Prostate gland (tissue), 2 donors: ENCODE results near the gene MTRFR. TPM values are rescaled to one million over a fixed set of nuclear protein-coding genes. Genes with fewer than 3 reads are reported as not detected.

ENCODE experiments used
- DNase-seq: peaks from one replicate; pipeline ENCODE4 v3.0.0-alpha.2; 2019; ENCODE audit warnings: low spot score
- H3K27ac ChIP-seq, 2 donors: fragments of 200-600 bp; sonication (generic); 2 replicates each; pipeline ENCODE4 v1.5.1; 2017 to 2019
- H3K27me3 ChIP-seq: fragments of 200-600 bp; sonication (generic); replicated peaks from 2 replicates; pipeline ENCODE4 v1.5.1; 2019; ENCODE audit not compliant: insufficient read depth
- H3K36me3 ChIP-seq, 2 donors: fragments of 200-600 bp; sonication (generic); 1 replicate in 1 of 2; 2 replicates in 1 of 2; pipeline versions ENCODE4 v1.5.1 to v1.8.1; 2017 to 2019
- H3K4me1 ChIP-seq: fragments of 200-600 bp; sonication (generic); replicated peaks from 2 replicates; pipeline ENCODE4 v1.5.1; 2019
- H3K4me3 ChIP-seq, 2 donors: fragments of 200-600 bp; sonication (generic); 2 replicates each; pipeline ENCODE4 v1.5.1; 2017 to 2019
- H3K9me3 ChIP-seq: fragments of 200-600 bp; sonication (generic); 2 replicates; pipeline ENCODE4 v1.5.1; 2017
- POLR2A ChIP-seq: fragments of 450-650 bp; IDR thresholded peaks from one replicate; pipeline ENCODE4 v1.6.1; 2016; ENCODE audit warnings: antibody characterized with exemption, mild to moderate bottlenecking
- POLR2AphosphoS5 ChIP-seq: sonication (generic); formaldehyde crosslinking; IDR thresholded peaks from one replicate; pipeline ENCODE4 v1.6.1; 2017; ENCODE audit warnings: antibody characterized with exemption
- WGBS: methylation state at CpG from one replicate; pipeline ENCODE4 v1.1.5; 2018; 5-methylcytosine and 5-hydroxymethylcytosine counted together
- intact Hi-C: fragments of 100-400 bp; cut with DNase I; formaldehyde crosslinking; loops from one replicate; pipeline ENCODE4 v1.14.2; 2022
- total RNA-seq, 2 donors: library from RNA; depleted of rRNA; stranded (reverse); fragments of >200 nt; gene quantifications; one replicate each; pipeline ENCODE4 v1.1.0, GENCODE V29; 2016
- TF ChIP-seq, protein P1 (sequence below), 4 experiments: fragments of 200-600 bp in 2 of 4; fragments of 450-650 bp in 2 of 4; sonication (generic) in 2 of 4; IDR thresholded peaks; 1 replicate in 3 of 4; 2 replicates in 1 of 4; pipeline ENCODE4 v1.5.1; 2016 to 2019; ENCODE audit warnings: antibody characterized with exemption in 4 of 4, mild to moderate bottlenecking in 2 of 4, moderate library complexity in 2 of 4

The MTRFR gene
- total RNA-seq, 2 donors from 2014 or later, result 18.3 to 26.7 TPM

DNA sequence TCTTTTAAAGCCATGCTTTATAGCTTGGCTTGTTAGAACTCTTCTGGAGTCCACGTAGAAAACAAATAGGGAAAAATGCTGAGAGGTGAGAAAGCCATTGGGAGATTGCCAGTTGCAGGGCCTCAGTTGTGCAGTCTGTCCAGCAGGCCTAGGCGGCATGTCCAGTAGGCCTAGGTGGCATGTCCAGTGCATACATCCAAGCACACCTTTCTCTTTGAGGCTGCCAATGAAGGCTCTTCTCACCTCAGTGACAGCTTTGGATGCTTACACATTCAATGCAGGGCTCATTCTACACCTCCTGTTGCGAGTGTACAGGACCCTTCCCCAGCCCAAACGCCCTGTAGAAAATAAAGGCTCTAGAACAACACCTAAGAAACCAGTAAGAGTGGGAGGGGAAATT, 25.4 kb downstream of the MTRFR start:
- H3K36me3 ChIP-seq, result no peaks in the 10 kb centered on the region
- no peak for DNase-seq
- peak overlapping the region; percentile 69 to 74 for H3K27ac ChIP-seq
- H3K4me1 ChIP-seq, result peaks cover 13% of the 10 kb centered on the region
- TF ChIP-seq POLR2AphosphoS5 (no peak), POLR2A (no peak)
- TF ChIP-seq, protein P1, sequence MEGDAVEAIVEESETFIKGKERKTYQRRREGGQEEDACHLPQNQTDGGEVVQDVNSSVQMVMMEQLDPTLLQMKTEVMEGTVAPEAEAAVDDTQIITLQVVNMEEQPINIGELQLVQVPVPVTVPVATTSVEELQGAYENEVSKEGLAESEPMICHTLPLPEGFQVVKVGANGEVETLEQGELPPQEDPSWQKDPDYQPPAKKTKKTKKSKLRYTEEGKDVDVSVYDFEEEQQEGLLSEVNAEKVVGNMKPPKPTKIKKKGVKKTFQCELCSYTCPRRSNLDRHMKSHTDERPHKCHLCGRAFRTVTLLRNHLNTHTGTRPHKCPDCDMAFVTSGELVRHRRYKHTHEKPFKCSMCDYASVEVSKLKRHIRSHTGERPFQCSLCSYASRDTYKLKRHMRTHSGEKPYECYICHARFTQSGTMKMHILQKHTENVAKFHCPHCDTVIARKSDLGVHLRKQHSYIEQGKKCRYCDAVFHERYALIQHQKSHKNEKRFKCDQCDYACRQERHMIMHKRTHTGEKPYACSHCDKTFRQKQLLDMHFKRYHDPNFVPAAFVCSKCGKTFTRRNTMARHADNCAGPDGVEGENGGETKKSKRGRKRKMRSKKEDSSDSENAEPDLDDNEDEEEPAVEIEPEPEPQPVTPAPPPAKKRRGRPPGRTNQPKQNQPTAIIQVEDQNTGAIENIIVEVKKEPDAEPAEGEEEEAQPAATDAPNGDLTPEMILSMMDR (IDR thresholded peaks at IDR 0.05), result no peak
- intact Hi-C loops, result no loop called here
- no peaks in the 10 kb centered on the region for H3K9me3 ChIP-seq
- H3K4me3 ChIP-seq, result no peak overlapping the region
- 52% methylated on average over 4 of the region's 4 CpGs for WGBS
- no peaks in the 10 kb centered on the region for H3K27me3 ChIP-seq

DNA sequence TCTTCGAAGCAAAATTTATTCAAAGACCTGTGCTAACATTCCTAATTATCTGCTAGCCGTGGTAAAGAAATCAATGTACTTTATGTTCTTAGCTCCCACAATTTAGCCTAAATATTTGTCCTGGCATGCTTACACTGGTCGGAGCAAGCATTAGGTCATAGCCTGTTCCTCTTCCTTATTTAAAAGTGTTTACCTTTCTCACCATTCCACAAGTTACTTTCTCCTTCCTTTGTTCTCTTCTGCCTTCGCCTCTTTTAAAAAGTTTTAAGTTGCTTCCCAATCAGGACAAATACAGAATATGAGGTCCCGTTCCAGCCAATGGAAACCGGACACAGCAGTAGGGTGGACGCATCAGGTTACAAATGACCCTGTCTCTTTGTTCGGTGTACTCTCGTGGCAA, 26.8 kb downstream of the MTRFR start:
- H3K27ac ChIP-seq, result peak overlapping the region; percentile 69 to 74
- H3K9me3 ChIP-seq, result no peaks in the 10 kb centered on the region
- H3K27me3 ChIP-seq, result no peaks in the 10 kb centered on the region
- peaks cover 5% of the 10 kb centered on the region for H3K4me1 ChIP-seq
- peak; percentile 29 for TF ChIP-seq POLR2AphosphoS5
- TF ChIP-seq, protein P1 (IDR thresholded peaks at IDR 0.05), result no peak
- intact Hi-C loops, result no loop called here
- no peak overlapping the region for H3K4me3 ChIP-seq
- peaks cover 0 to 6% of the 10 kb centered on the region in 2 donors for H3K36me3 ChIP-seq
- 25% methylated on average over 9 of the region's 9 CpGs for WGBS
- DNase-seq, result peak; percentile 48

DNA sequence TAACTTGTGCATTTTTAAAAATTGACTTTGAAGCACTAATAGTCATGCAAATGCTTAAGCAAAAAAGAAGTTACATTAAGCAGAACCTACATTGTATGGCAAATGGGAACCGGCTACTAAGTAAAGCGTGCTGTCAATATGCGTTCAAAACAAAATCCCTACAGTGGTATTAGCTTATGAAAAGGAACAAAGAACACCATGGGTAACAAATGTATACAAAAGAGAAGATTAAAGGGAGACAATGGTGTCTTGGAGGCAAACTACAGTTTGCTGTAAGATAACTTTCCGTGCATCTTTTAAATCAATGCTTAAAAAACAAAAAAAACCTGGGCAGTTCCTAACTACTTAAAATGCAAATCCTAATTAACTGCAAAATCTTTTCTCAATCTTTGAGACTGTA, 28.0 kb downstream of the MTRFR start:
- H3K4me3 ChIP-seq, result no peak overlapping the region
- WGBS, result 90% methylated on average over 4 of the region's 4 CpGs
- no peaks in the 10 kb centered on the region for H3K9me3 ChIP-seq
- TF ChIP-seq POLR2A (no peak), POLR2AphosphoS5 (no peak)
- TF ChIP-seq, protein P1 (IDR thresholded peaks at IDR 0.05), result no peak
- H3K4me1 ChIP-seq, result peaks cover 5% of the 10 kb centered on the region
- intact Hi-C loops, result no loop called here
- DNase-seq, result no peak
- H3K27me3 ChIP-seq, result no peaks in the 10 kb centered on the region
- H3K27ac ChIP-seq, result no peak overlapping the region
- H3K36me3 ChIP-seq, result peaks cover 0 to 6% of the 10 kb centered on the region in 2 donors

DNA sequence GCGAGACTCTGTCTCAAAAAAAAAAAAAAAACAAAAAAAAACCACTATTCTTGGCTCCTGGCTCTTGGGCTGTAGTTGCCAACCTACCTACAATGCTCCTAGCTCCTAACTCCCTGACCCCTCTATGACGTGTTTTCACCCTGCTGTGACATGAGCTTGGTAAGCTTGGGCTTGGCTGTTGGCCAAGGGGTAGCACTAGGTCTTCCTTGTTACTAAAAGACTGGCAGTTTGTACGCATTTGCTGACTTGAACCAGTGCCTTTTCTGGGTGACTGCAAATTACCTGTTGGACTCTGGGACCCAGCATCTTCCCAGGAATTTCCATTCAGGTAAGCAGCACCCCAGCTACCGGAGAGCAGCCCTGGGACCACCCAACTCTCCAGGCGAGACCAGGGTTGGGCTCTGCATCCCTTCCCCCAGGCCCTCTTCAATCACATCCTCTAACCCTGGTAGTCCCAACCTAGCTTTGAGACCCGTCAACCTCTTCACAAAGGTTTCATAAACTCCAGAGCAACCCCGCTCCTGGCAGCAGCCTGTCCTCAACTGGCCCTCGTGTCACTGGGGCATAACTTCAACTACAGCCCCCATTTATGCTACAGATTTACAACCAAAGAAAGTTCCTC, 30.1 kb downstream of the MTRFR start:
- no peaks in the 10 kb centered on the region for H3K9me3 ChIP-seq
- DNase-seq, result no peak
- TF ChIP-seq POLR2AphosphoS5 (no peak), POLR2A (no peak)
- peaks cover under 1% of the 10 kb centered on the region for H3K4me1 ChIP-seq
- peaks cover 4 to 6% of the 10 kb centered on the region in 2 donors for H3K36me3 ChIP-seq
- H3K27ac ChIP-seq, result no peak overlapping the region
- intact Hi-C loops, result no loop called here
- no peaks in the 10 kb centered on the region for H3K27me3 ChIP-seq
- no peak overlapping the region for H3K4me3 ChIP-seq
- 84% methylated on average over 8 of the region's 8 CpGs for WGBS

DNA sequence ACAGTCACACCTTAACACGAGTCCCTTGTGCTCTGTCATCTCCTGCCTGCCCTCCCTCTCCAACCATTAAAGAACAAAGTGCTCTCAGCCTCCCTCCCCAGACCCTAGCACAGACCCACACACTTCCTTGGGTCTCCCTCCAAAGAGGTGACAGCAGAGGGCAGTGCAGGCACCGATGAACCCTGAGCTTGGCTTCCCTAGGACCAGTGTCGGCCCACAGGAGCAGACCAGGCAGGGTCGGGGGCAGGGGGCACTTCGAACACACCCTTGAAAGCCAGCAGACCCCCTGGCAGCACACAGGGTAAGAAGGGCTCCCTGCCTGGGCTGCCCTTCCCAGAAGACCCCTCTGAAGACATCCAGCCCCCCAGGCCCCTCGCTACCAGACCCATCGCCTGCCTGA, 31.4 kb downstream of the MTRFR start:
- no peak for TF ChIP-seq POLR2A
- TF ChIP-seq, protein P1 (IDR thresholded peaks at IDR 0.05), result no peak
- TF ChIP-seq POLR2AphosphoS5, result no peak
- 62% methylated on average over 7 of the region's 7 CpGs for WGBS
- intact Hi-C loops, result loop anchor here (5.0 kb wide), 1 partner anchor 338 kb away; the partner anchor contains the start of gene DDX55
- Histone ChIP-seq H3K4me3 (no peak overlapping the region), H3K9me3 (no peaks in the 10 kb centered on the region), H3K27ac (no peak overlapping the region), H3K36me3 (peaks cover 4 to 6% of the 10 kb centered on the region in 2 donors), H3K4me1 (peaks cover 11% of the 10 kb centered on the region), H3K27me3 (no peaks in the 10 kb centered on the region)
- DNase-seq, result no peak
